Mesothelial cell of epicardium (in vitro differentiated cells): Measurements from ENCODE around the gene GPR183. TPM values are rescaled to one million over a fixed set of nuclear protein-coding genes. Genes with fewer than 3 reads are reported as not detected.

Experiments used
- DNase-seq, 2 experiments: peaks; one replicate each; pipeline ENCODE4 v3.0.0; 2021; ENCODE audit warnings: low spot score in 2 of 2; ENCODE audit not compliant: unreplicated experiment in 2 of 2
- H3K27ac Mint-ChIP-seq: 2 replicates; pipeline ENCODE4 v1.8.0; 2021; ENCODE audit warnings: mixed read lengths
- H3K27me3 Mint-ChIP-seq: 2 replicates; pipeline ENCODE4 v1.8.0; 2021; ENCODE audit warnings: low read depth, mixed read lengths
- H3K36me3 Mint-ChIP-seq: 2 replicates; pipeline ENCODE4 v1.8.0; 2021; ENCODE audit warnings: mixed read lengths
- H3K4me1 Mint-ChIP-seq: 2 replicates; pipeline ENCODE4 v1.8.0; 2021; ENCODE audit warnings: mixed read lengths
- H3K4me3 Mint-ChIP-seq: 2 replicates; pipeline ENCODE4 v1.8.0; 2021; ENCODE audit warnings: mild to moderate bottlenecking, moderate library complexity, mixed read lengths
- H3K9me3 Mint-ChIP-seq: 2 replicates; pipeline ENCODE4 v1.8.0; 2021; ENCODE audit warnings: mixed read lengths
- total RNA-seq: library from RNA; stranded (reverse); gene quantifications from 3 replicates; pipeline ENCODE4 v1.2.1, GENCODE V29; 2021
- TF ChIP-seq, protein P1 (sequence below): fragments of 200-600 bp; sonication (generic); IDR thresholded peaks from one replicate; pipeline ENCODE4 v1.5.0; 2021; ENCODE audit warnings: antibody characterized with exemption; ENCODE audit not compliant: unreplicated experiment

GPR183 gene
- total RNA-seq, 1 donor from 2014 or later, result 0.25 TPM

DNA sequence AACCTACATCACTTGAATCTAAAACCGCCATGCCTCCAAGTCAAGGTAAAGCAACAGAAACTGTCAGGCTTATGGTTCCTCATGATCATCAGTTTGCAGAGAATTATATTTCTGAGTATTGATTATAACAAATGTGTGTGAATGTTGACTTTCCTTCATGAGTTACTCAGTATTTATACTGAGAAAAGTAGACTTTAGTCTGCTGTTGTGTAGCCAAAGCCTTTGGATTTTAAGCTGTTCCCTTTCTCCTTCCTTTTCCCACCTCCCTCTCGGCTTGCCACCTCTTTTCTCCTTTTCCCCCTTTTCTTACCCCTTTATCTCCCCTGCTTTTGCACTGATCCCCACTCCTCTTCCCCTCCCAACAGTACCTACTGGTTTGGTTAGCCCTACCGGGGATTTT is 28.4 kb downstream of the GPR183 start:
- TF ChIP-seq, protein P1, sequence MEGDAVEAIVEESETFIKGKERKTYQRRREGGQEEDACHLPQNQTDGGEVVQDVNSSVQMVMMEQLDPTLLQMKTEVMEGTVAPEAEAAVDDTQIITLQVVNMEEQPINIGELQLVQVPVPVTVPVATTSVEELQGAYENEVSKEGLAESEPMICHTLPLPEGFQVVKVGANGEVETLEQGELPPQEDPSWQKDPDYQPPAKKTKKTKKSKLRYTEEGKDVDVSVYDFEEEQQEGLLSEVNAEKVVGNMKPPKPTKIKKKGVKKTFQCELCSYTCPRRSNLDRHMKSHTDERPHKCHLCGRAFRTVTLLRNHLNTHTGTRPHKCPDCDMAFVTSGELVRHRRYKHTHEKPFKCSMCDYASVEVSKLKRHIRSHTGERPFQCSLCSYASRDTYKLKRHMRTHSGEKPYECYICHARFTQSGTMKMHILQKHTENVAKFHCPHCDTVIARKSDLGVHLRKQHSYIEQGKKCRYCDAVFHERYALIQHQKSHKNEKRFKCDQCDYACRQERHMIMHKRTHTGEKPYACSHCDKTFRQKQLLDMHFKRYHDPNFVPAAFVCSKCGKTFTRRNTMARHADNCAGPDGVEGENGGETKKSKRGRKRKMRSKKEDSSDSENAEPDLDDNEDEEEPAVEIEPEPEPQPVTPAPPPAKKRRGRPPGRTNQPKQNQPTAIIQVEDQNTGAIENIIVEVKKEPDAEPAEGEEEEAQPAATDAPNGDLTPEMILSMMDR, result no peak
- Mint-ChIP-seq H3K9me3 (no peaks in the 10 kb centered on the region), H3K27ac (no peak overlapping the region), H3K4me1 (peaks cover 3% of the 10 kb centered on the region), H3K4me3 (no peak overlapping the region), H3K36me3 (peaks cover 10% of the 10 kb centered on the region), H3K27me3 (no peaks in the 10 kb centered on the region)
- DNase-seq, result no peak

GRCh38 chr13:99278200-99278599 is 29.0 kb downstream of the GPR183 start:
- Mint-ChIP-seq H3K36me3 (peaks cover 15% of the 10 kb centered on the region), H3K9me3 (no peaks in the 10 kb centered on the region), H3K4me1 (peaks cover 3% of the 10 kb centered on the region), H3K4me3 (no peak overlapping the region), H3K27ac (no peak overlapping the region), H3K27me3 (no peaks in the 10 kb centered on the region)
- TF ChIP-seq, protein P1, result no peak
- DNase-seq, result no peak

DNA sequence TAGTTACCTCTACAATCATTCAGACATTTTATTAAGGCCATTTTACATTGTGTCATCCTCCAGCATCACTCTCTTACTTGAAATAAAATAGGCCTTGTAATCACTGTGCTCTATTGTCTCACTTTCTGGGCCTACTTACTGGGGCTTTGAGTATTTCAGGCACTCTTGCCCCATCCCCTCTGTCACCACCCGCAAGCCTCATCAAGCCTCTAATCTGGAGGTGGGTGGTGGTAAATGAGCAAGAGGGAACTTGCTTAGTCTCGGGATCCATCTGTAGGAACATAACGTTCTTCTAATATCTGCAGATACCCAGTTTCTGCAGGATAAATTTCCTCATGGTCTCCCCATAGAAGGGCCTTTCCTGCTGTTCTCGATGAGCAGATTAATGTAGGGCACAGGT is 29.6 kb downstream of the GPR183 start:
- Mint-ChIP-seq H3K9me3 (no peaks in the 10 kb centered on the region), H3K4me3 (no peak overlapping the region), H3K27ac (no peak overlapping the region), H3K4me1 (no peaks in the 10 kb centered on the region), H3K27me3 (no peaks in the 10 kb centered on the region), H3K36me3 (peaks cover 15% of the 10 kb centered on the region)
- DNase-seq, result no peak
- TF ChIP-seq, protein P1, result no peak

- DNase-seq, result no peak
- Mint-ChIP-seq H3K4me3 (no peak overlapping the region), H3K36me3 (peaks cover 22% of the 10 kb centered on the region), H3K4me1 (no peaks in the 10 kb centered on the region), H3K27ac (no peak overlapping the region), H3K27me3 (no peaks in the 10 kb centered on the region), H3K9me3 (peaks cover 4% of the 10 kb centered on the region)
- TF ChIP-seq, protein P1, result no peak
Measured at GRCh38 chr13:99276706-99277105, 30.5 kb downstream of the GPR183 start.

DNA sequence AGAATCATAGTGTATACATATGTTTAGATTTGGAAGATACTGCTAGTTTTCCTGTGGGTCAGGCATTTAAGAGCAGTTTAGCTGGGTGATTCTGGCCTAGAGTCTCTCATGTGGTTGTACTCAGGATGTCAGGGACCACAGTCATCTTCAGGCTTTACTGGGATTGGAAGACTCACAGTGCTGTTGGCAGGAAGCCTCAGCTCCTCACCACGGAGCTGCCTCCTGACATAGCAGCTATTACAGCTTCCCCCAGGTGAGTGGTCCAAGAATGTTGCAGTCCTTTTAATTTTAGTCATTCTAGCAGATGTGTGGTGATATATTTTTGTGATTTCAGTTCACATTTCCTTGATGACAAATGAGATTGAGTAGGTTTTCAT is 32.1 kb downstream of the GPR183 start:
- Mint-ChIP-seq H3K36me3 (peaks cover 17% of the 10 kb centered on the region), H3K27me3 (no peaks in the 10 kb centered on the region), H3K4me3 (no peak overlapping the region), H3K9me3 (peaks cover 4% of the 10 kb centered on the region), H3K4me1 (no peaks in the 10 kb centered on the region), H3K27ac (no peak overlapping the region)
- TF ChIP-seq, protein P1, result no peak
- DNase-seq, result no peak

DNA sequence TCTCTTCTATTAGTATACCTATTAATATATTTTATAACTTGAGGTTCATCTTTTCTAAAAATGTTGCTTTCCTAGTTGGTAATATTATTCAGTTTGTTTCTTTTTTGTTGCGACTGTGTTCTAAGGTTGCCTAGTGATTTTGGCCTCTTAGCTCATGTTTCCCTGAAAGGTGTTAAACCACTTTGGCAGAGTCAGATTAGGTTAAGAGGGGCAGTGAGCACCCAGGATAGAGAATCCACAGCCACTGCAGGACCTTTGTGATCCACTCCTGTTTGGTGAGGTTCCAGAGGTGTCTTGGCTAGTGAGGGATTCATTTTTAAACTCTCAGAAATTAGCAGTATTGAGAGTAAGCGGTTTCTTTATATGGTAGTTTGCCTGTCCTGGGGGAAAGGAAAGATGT is 34.1 kb downstream of the GPR183 start:
- Mint-ChIP-seq H3K9me3 (peaks cover 4% of the 10 kb centered on the region), H3K27ac (no peak overlapping the region), H3K36me3 (peaks cover 15% of the 10 kb centered on the region), H3K4me1 (no peaks in the 10 kb centered on the region), H3K27me3 (no peaks in the 10 kb centered on the region), H3K4me3 (no peak overlapping the region)
- TF ChIP-seq, protein P1, result no peak
- DNase-seq, result no peak
